Medulla oblongata (tissue), 1 donor: Measurements from ENCODE around the gene ARFIP1.

ENCODE experiments used
- DNase-seq: peaks from one replicate; pipeline ENCODE4 v3.0.0-alpha.2; 2015; ENCODE audit errors: extremely low spot score

The ARFIP1 gene

GRCh38 chr4:152961014-152961772, 181.4 kb downstream of the ARFIP1 start:
- no peak for DNase-seq

- no peak for DNase-seq
Measured at GRCh38 chr4:152961773-152962115, 182.0 kb downstream of the ARFIP1 start.
